Endothelial cell of umbilical vein (primary cell): ENCODE results near the gene AJAP1. TPM values are rescaled to one million over a fixed set of nuclear protein-coding genes. Genes with fewer than 3 reads are reported as not detected.

Source experiments
- BruUV-seq: library from RNA; stranded (reverse); fragments of 400-500 nt; replicated peaks from 2 replicates; lab custom pipeline; 2021; lab: Mats Ljungman, UMichigan
- CTCF ChIA-PET: fragments of 300-600, 350-600 bp; sonication (Branson Sonifier 250); formaldehyde crosslinking; loops from one replicate; lab custom pipeline; 2021; ENCODE audit warnings: antibody characterized with exemption, inconsistent platforms; lab: Charles Lee
- POLR2A ChIA-PET: fragments of 300-600, 350-600 bp; sonication (Branson Sonifier 250); formaldehyde crosslinking; loops from one replicate; lab custom pipeline; 2021; ENCODE audit warnings: antibody characterized with exemption, inconsistent platforms; lab: Charles Lee
- DNase-seq: peaks from one replicate; pipeline ENCODE4 v3.0.0-alpha.2; 2011; ENCODE audit warnings: low read depth, low spot score
- FAIRE-seq: peaks from 2 replicates; lab custom pipeline; 2011; peaks lifted over from hg19 to GRCh38; lab: Jason Lieb, UNC
- H2AFZ ChIP-seq: 2 replicates; pipeline ENCODE4 v1.6.0; 2012; ENCODE audit warnings: low read depth, low read length, control low read depth, inconsistent platforms
- H3K27ac ChIP-seq: 2 replicates; pipeline ENCODE4 v1.5.1; 2011; ENCODE audit warnings: low read depth, mild to moderate bottlenecking, control low read depth, low read length, moderate library complexity; ENCODE audit not compliant: insufficient read depth
- H3K27me3 ChIP-seq, 2 experiments: 2 replicates each; pipeline versions ENCODE4 v1.6.0 to v1.6.1; 2011; ENCODE audit warnings: low read length in 2 of 2, mixed read lengths in 1 of 2; ENCODE audit not compliant: control insufficient read depth in 2 of 2, insufficient read depth in 2 of 2
- H3K36me3 ChIP-seq, 2 experiments: 2 replicates in 1 of 2; 3 replicates in 1 of 2; pipeline ENCODE4 v1.5.1; 2011; ENCODE audit warnings: low read length in 2 of 2, mild to moderate bottlenecking in 1 of 2, moderate library complexity in 1 of 2; ENCODE audit not compliant: control insufficient read depth in 2 of 2, insufficient read depth in 2 of 2; ENCODE audit errors: extremely low read depth in 1 of 2
- H3K4me1 ChIP-seq: 3 replicates; pipeline ENCODE4 v1.5.1; 2011; ENCODE audit warnings: mild to moderate bottlenecking, low read length; ENCODE audit not compliant: control insufficient read depth, insufficient read depth; ENCODE audit errors: extremely low read depth
- H3K4me2 ChIP-seq: 2 replicates; pipeline ENCODE4 v1.6.1; 2011; ENCODE audit warnings: low read length, control low read depth, mixed read lengths; ENCODE audit not compliant: insufficient read depth
- H3K4me3 ChIP-seq, 3 experiments: fragments of 200-600 bp in 1 of 3; sonication (generic), shearing (Covaris generic) in 1 of 3; replicated peaks in 1 of 3; 2 replicates each; pipeline ENCODE4 v1.5.1; 2011 to 2016; ENCODE audit warnings: control low read depth in 3 of 3, low read length in 3 of 3, mild to moderate bottlenecking in 2 of 3, inconsistent platforms in 1 of 3, low read depth in 1 of 3, moderate library complexity in 1 of 3; ENCODE audit not compliant: insufficient read depth in 1 of 3
- H3K79me2 ChIP-seq: 2 replicates; pipeline ENCODE4 v1.6.0; 2012; ENCODE audit warnings: low read length, inconsistent platforms; ENCODE audit not compliant: control insufficient read depth, insufficient read depth
- H3K9ac ChIP-seq: replicated peaks from 2 replicates; pipeline ENCODE3; 2011; ENCODE audit warnings: low read length, control low read depth; ENCODE audit not compliant: insufficient read depth; ENCODE audit errors: extremely low read depth
- H3K9me1 ChIP-seq: replicated peaks from 3 replicates; pipeline ENCODE4 v1.6.0; 2011; ENCODE audit warnings: mild to moderate bottlenecking, low read length; ENCODE audit not compliant: control insufficient read depth, insufficient read depth; ENCODE audit errors: extremely low read depth
- H3K9me3 ChIP-seq: replicated peaks from 2 replicates; pipeline ENCODE4 v1.5.1; 2012; ENCODE audit warnings: low read length, inconsistent platforms; ENCODE audit not compliant: control insufficient read depth, insufficient read depth
- H4K20me1 ChIP-seq: replicated peaks from 2 replicates; pipeline ENCODE3; 2011; ENCODE audit warnings: mild to moderate bottlenecking, low read length; ENCODE audit not compliant: control insufficient read depth, insufficient read depth; ENCODE audit errors: extremely low read depth
- CTCF ChIP-seq, 2 donors: IDR thresholded peaks; 1 replicate in 1 of 2; 2 replicates in 1 of 2; pipeline ENCODE4 v1.5.1; 2011; ENCODE audit warnings: low read length in 2 of 2, mild to moderate bottlenecking in 2 of 2, moderate library complexity in 2 of 2, control low read depth in 1 of 2, inconsistent platforms in 1 of 2, low read depth in 1 of 2; ENCODE audit not compliant: insufficient read depth in 1 of 2; ENCODE audit errors: extremely low read depth in 1 of 2
- FOS ChIP-seq: IDR thresholded peaks from 2 replicates; pipeline ENCODE4 v1.6.1; 2011; ENCODE audit warnings: mild to moderate bottlenecking, low read length, moderate library complexity, borderline replicate concordance; ENCODE audit not compliant: insufficient read depth
- GATA2 ChIP-seq: IDR thresholded peaks from 2 replicates; pipeline ENCODE4 v1.7.0; 2011; ENCODE audit warnings: low read depth, mild to moderate bottlenecking, moderate library complexity, mixed read lengths, low read length; ENCODE audit not compliant: insufficient read length, insufficient read depth
- JUN ChIP-seq: IDR thresholded peaks from 2 replicates; pipeline ENCODE4 v1.6.1; 2011; ENCODE audit warnings: borderline replicate concordance, low read depth; ENCODE audit not compliant: insufficient read length, insufficient read depth
- MAX ChIP-seq: IDR thresholded peaks from 2 replicates; pipeline ENCODE4 v1.6.1; 2011; ENCODE audit not compliant: insufficient read depth, insufficient read length
- POLR2A ChIP-seq: IDR thresholded peaks from 2 replicates; pipeline ENCODE4 v1.6.1; 2012; ENCODE audit warnings: low read depth, mild to moderate bottlenecking, control low read depth, low read length
- POLR2AphosphoS5 ChIP-seq: IDR thresholded peaks from 2 replicates; pipeline ENCODE4 v1.6.1; 2012; ENCODE audit warnings: low read depth, mild to moderate bottlenecking, control low read depth, low read length, moderate library complexity; ENCODE audit not compliant: insufficient read depth
- dilution Hi-C: fragments of 300-500 bp; cut with MboI; formaldehyde crosslinking; loops from one replicate; pipeline ENCODE4 v1.15.0; 2019; ENCODE audit warnings: low sequenced_read_pairs; ENCODE audit not compliant: extremely low pct_ligation_motif_present
- intact Hi-C: fragments of 100-400 bp; cut with micrococcal nuclease; formaldehyde crosslinking; loops from one replicate; pipeline ENCODE4 v1.10.0; 2022
- polyA plus RNA-seq, 4 experiments: library from polyadenylated mRNA; depleted of rRNA in 3 of 4; stranded (reverse) in 3 of 4; unstranded in 1 of 4; fragments of >200 nt; gene quantifications; 2 replicates each; pipeline versions ENCODE4 v1.2.1 to v1.2.3, GENCODE V29; 2011 to 2012; ENCODE audit warnings: missing spikeins in 1 of 4
- total RNA-seq: library from RNA; stranded (reverse); gene quantifications from 2 replicates; pipeline ENCODE4 v1.2.3, GENCODE V29; 2021

AJAP1 gene
- total and polyA plus RNA-seq, 2 donors (not counting 3 experiments of a cell fraction or from before 2014, with no cell fraction given) = not detected

- no peaks in the 10 kb centered on the region for H3K27me3 ChIP-seq
- TF ChIP-seq FOS = no peak
- no peak for TF ChIP-seq POLR2A
- TF ChIP-seq CTCF (IDR thresholded peaks at IDR 0.05; ENCODE audit: extremely low read depth in 1 of 2, insufficient read depth in 1 of 2, low read depth in 1 of 2, low read length in 2 of 2) = no peak
- TF ChIP-seq MAX = no peak
- no peak for TF ChIP-seq JUN
- no peak for TF ChIP-seq GATA2
- TF ChIP-seq POLR2AphosphoS5 = no peak
- H2AFZ ChIP-seq = no peak overlapping the region
- intact Hi-C loops = no loop called here
- POLR2A ChIA-PET = no interaction called here
- no peaks in the 10 kb centered on the region for H3K79me2 ChIP-seq
- H3K36me3 ChIP-seq = no peaks in the 10 kb centered on the region
- H3K27ac ChIP-seq = no peak overlapping the region
- no peak overlapping the region for H3K9ac ChIP-seq
- dilution Hi-C loops = no loop called here
- H3K4me1 ChIP-seq = no peaks in the 10 kb centered on the region
- peaks cover 4% of the 10 kb centered on the region for H3K9me3 ChIP-seq
- H4K20me1 ChIP-seq = no peaks in the 10 kb centered on the region
- no peak overlapping the region for H3K4me2 ChIP-seq
- H3K9me1 ChIP-seq = no peaks in the 10 kb centered on the region
- no peak overlapping the region for H3K4me3 ChIP-seq
- DNase-seq (no peak), FAIRE-seq (no peak)
- no TSS peak for BruUV-seq
- CTCF ChIA-PET = no interaction called here
Measured at GRCh38 chr1:4703646-4704045, 49.2 kb downstream of the AJAP1 start.
